NT2/D1 (cell line): ENCODE measurements around the gene XYLT1.

Source experiments
- DNase-seq: peaks from one replicate; pipeline ENCODE4 v3.0.0-alpha.2; 2011; ENCODE audit warnings: low read depth, low spot score
- H3K27me3 ChIP-seq: 2 replicates; pipeline ENCODE4 v1.6.0; 2011; ENCODE audit warnings: mild to moderate bottlenecking; ENCODE audit not compliant: insufficient read length, insufficient read depth
- H3K36me3 ChIP-seq: 2 replicates; pipeline ENCODE4 v1.6.1; 2011; ENCODE audit warnings: mild to moderate bottlenecking, low read length, mixed read lengths; ENCODE audit not compliant: insufficient read depth, insufficient read length
- H3K4me1 ChIP-seq: 2 replicates; pipeline ENCODE4 v1.5.1; 2011; ENCODE audit not compliant: insufficient read depth, insufficient read length
- H3K4me3 ChIP-seq: 2 replicates; pipeline ENCODE4 v1.5.1; 2011; ENCODE audit warnings: low read depth; ENCODE audit not compliant: insufficient read length
- H3K9ac ChIP-seq: 2 replicates; pipeline ENCODE4 v1.6.0; 2011; ENCODE audit warnings: low read depth; ENCODE audit not compliant: insufficient read length
- H3K9me3 ChIP-seq: 2 replicates; pipeline ENCODE4 v1.5.1; 2011; ENCODE audit warnings: mild to moderate bottlenecking, low read length; ENCODE audit not compliant: insufficient read depth
- SUZ12 ChIP-seq: IDR thresholded peaks from 2 replicates; pipeline ENCODE4 v1.6.1; 2011; ENCODE audit not compliant: insufficient read length, insufficient read depth; ENCODE audit errors: extremely low read depth
- YY1 ChIP-seq: IDR thresholded peaks from 2 replicates; pipeline ENCODE4 v1.6.1; 2011; ENCODE audit not compliant: insufficient read length, insufficient read depth
- ZNF274 ChIP-seq: IDR thresholded peaks from 2 replicates; pipeline ENCODE4 v1.6.1; 2011; ENCODE audit warnings: mild to moderate bottlenecking, low read depth, low read length

XYLT1 gene

GRCh38 chr16:17063201-17064139 lies 407.3 kb downstream of the XYLT1 start:
- H3K9ac ChIP-seq: no peak overlapping the region
- TF ChIP-seq YY1 (no peak), SUZ12 (no peak), ZNF274 (no peak)
- no peak overlapping the region for H3K4me3 ChIP-seq
- H3K9me3 ChIP-seq: no peaks in the 10 kb centered on the region
- H3K27me3 ChIP-seq: no peaks in the 10 kb centered on the region
- H3K4me1 ChIP-seq: no peaks in the 10 kb centered on the region
- DNase-seq: no peak
- no peaks in the 10 kb centered on the region for H3K36me3 ChIP-seq

GRCh38 chr16:17062676-17063075 lies 408.1 kb downstream of the XYLT1 start:
- no peaks in the 10 kb centered on the region for H3K9me3 ChIP-seq
- H3K27me3 ChIP-seq: no peaks in the 10 kb centered on the region
- DNase-seq: no peak
- no peak overlapping the region for H3K4me3 ChIP-seq
- H3K9ac ChIP-seq: no peak overlapping the region
- H3K36me3 ChIP-seq: no peaks in the 10 kb centered on the region
- no peaks in the 10 kb centered on the region for H3K4me1 ChIP-seq
- TF ChIP-seq SUZ12: no peak
- no peak for TF ChIP-seq ZNF274
- no peak for TF ChIP-seq YY1

GRCh38 chr16:17061326-17061725 lies 409.4 kb downstream of the XYLT1 start:
- Histone ChIP-seq H3K36me3 (no peaks in the 10 kb centered on the region), H3K9ac (no peak overlapping the region), H3K4me1 (no peaks in the 10 kb centered on the region), H3K27me3 (no peaks in the 10 kb centered on the region), H3K4me3 (no peak overlapping the region), H3K9me3 (no peaks in the 10 kb centered on the region)
- DNase-seq: no peak
- TF ChIP-seq YY1 (no peak), SUZ12 (no peak), ZNF274 (no peak)

- no peaks in the 10 kb centered on the region for H3K27me3 ChIP-seq
- H3K9ac ChIP-seq: no peak overlapping the region
- no peak for TF ChIP-seq YY1
- no peak for TF ChIP-seq SUZ12
- no peak for TF ChIP-seq ZNF274
- peaks cover 4% of the 10 kb centered on the region for H3K4me1 ChIP-seq
- no peaks in the 10 kb centered on the region for H3K36me3 ChIP-seq
- no peak for DNase-seq
- H3K9me3 ChIP-seq: no peaks in the 10 kb centered on the region
- H3K4me3 ChIP-seq: no peak overlapping the region
Measured at GRCh38 chr16:17058471-17058870, 412.3 kb downstream of the XYLT1 start.

GRCh38 chr16:17056666-17057065 lies 414.1 kb downstream of the XYLT1 start:
- TF ChIP-seq SUZ12: no peak
- Histone ChIP-seq H3K27me3 (no peaks in the 10 kb centered on the region), H3K9ac (no peak overlapping the region), H3K9me3 (no peaks in the 10 kb centered on the region), H3K4me1 (peaks cover 4% of the 10 kb centered on the region), H3K4me3 (no peak overlapping the region), H3K36me3 (no peaks in the 10 kb centered on the region)
- DNase-seq: no peak

- no peak for TF ChIP-seq ZNF274
- no peak for TF ChIP-seq SUZ12
- TF ChIP-seq YY1: no peak
- H3K4me1 ChIP-seq: peaks cover 4% of the 10 kb centered on the region
- peaks cover 6% of the 10 kb centered on the region; the same call in 1 of the 2 replicates for H3K9me3 ChIP-seq
- H3K4me3 ChIP-seq: no peak overlapping the region
- H3K36me3 ChIP-seq: no peaks in the 10 kb centered on the region
- DNase-seq: no peak
- H3K9ac ChIP-seq: no peak overlapping the region
- no peaks in the 10 kb centered on the region for H3K27me3 ChIP-seq
Measured at GRCh38 chr16:17053536-17054160, 417.1 kb downstream of the XYLT1 start.
